ENCODE results near the gene SPINT2. TPM values are rescaled to one million over a fixed set of nuclear protein-coding genes. Genes with fewer than 3 reads are reported as not detected.

Gene SPINT2
- polyA plus RNA-seq, 1 donor (not counting 4 experiments of a cell fraction or from before 2014, with no cell fraction given), result 363 TPM

DNA sequence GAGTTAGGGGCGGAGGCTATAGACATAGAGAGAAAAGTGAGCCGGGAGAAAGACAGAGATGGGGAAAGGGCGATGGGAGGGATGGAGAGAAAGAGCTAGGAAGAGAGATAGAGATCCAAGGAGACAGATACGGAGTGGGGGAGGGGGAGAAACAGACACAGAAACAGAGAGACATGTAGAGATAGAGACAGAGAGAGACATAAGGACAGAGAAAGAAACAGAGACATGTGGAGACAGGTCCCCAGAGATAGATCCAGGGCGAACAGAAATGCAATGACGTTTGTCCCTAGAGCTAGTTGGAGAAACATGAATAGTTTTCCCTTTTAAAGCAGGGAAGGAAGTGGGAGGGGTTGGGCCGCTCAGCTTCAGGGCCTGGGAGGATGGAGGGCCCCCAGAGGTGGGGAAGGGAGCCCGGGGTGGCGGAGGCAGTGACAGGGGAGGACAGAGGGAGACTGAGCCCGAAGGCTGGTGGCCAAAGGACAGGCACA lies 12.8 kb upstream of the SPINT2 start:
- H3K27ac ChIP-seq (ENCODE audit: control insufficient read depth, insufficient read depth, low read length), result peak overlapping the region; percentile 49
- no peaks in the 10 kb centered on the region for H3K79me2 ChIP-seq (ENCODE audit: control insufficient read depth, insufficient read depth, low read length)
- H3K4me2 ChIP-seq (ENCODE audit: control insufficient read depth, extremely low read depth, insufficient read depth, low read depth, low read length), result peak overlapping the region; percentile 82
- H3K4me3 ChIP-seq (ENCODE audit: control insufficient read depth in 2 of 3, extremely low read depth in 1 of 3, insufficient read depth in 2 of 3, low read depth in 1 of 3, low read length in 3 of 3), result peak overlapping the region in 2 of 3 experiments; percentile 43 to 54
- H3K9me1 ChIP-seq (ENCODE audit: control insufficient read depth, extremely low read depth, insufficient read depth, low read length), result no peaks in the 10 kb centered on the region
- H3K27me3 ChIP-seq (ENCODE audit: control insufficient read depth, extremely low read depth, insufficient read depth, low read length), result no peaks in the 10 kb centered on the region
- TF ChIP-seq, protein P1, sequence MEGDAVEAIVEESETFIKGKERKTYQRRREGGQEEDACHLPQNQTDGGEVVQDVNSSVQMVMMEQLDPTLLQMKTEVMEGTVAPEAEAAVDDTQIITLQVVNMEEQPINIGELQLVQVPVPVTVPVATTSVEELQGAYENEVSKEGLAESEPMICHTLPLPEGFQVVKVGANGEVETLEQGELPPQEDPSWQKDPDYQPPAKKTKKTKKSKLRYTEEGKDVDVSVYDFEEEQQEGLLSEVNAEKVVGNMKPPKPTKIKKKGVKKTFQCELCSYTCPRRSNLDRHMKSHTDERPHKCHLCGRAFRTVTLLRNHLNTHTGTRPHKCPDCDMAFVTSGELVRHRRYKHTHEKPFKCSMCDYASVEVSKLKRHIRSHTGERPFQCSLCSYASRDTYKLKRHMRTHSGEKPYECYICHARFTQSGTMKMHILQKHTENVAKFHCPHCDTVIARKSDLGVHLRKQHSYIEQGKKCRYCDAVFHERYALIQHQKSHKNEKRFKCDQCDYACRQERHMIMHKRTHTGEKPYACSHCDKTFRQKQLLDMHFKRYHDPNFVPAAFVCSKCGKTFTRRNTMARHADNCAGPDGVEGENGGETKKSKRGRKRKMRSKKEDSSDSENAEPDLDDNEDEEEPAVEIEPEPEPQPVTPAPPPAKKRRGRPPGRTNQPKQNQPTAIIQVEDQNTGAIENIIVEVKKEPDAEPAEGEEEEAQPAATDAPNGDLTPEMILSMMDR (optimal IDR thresholded peaks at IDR 0.05 in 1 of 3, IDR thresholded peaks at IDR 0.05 in 1 of 3, conservative IDR thresholded peaks at IDR 0.05 in 1 of 3; ENCODE audit: extremely low read depth in 1 of 3, insufficient read depth in 2 of 3, low read length in 3 of 3), result no peak
- TF ChIP-seq EZH2 (IDR thresholded peaks at IDR 0.05; ENCODE audit: low read length), result no peak
- peak overlapping the region; percentile 67 for H3K9ac ChIP-seq (ENCODE audit: control insufficient read depth, extremely low read depth, insufficient read depth, low read length)
- H3K36me3 ChIP-seq (ENCODE audit: control insufficient read depth in 2 of 2, extremely low read depth in 1 of 2, insufficient read depth in 2 of 2, low read length in 2 of 2), result no peaks in the 10 kb centered on the region
- FAIRE-seq (peak; percentile 96), DNase-seq (ENCODE audit: low read depth, low spot score) (no peak)
- peaks cover 28% of the 10 kb centered on the region for H3K4me1 ChIP-seq (ENCODE audit: control insufficient read depth, extremely low read depth, insufficient read depth, low read length)
- dilution Hi-C loops (cut with MboI; ENCODE audit: extremely low pct_ligation_motif_present, low sequenced_read_pairs), result no loop called here
- H4K20me1 ChIP-seq (ENCODE audit: control insufficient read depth, extremely low read depth, insufficient read depth, low read length), result no peaks in the 10 kb centered on the region
- peak overlapping the region; percentile 84 for H2AFZ ChIP-seq (ENCODE audit: control insufficient read depth, low read length)
- no peaks in the 10 kb centered on the region for H3K9me3 ChIP-seq (ENCODE audit: control insufficient read depth, low read depth, low read length)

DNA sequence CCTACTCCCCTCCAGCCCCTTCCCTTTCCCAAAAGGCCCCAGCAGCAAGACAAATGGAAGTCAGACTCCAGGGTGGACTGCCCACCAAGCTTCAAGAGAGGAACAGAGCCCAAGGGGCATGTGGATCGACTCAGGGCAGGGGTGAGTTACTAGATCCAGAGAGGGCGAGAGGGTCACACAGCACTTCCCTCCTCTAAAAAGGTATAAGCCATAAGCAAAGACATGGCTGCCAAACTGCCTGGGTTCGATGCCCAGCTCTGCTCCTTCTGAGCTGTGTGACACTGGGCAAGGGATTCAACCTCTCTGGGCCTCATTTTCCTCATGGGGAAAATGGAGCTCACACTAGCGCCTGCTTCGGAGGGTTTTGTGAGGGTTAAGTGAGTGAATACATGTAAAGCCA lies 12.0 kb upstream of the SPINT2 start:
- H3K9ac ChIP-seq (ENCODE audit: control insufficient read depth, extremely low read depth, insufficient read depth, low read length), result no peak overlapping the region
- no peak for FAIRE-seq
- H3K4me1 ChIP-seq (ENCODE audit: control insufficient read depth, extremely low read depth, insufficient read depth, low read length), result peaks cover 28% of the 10 kb centered on the region

More for the DNA sequence above, 12.0 kb upstream of the SPINT2 start:
- dilution Hi-C loops (cut with MboI; ENCODE audit: extremely low pct_ligation_motif_present, low sequenced_read_pairs), result no loop called here
- no peak overlapping the region for H3K4me3 ChIP-seq (ENCODE audit: control insufficient read depth in 2 of 3, extremely low read depth in 1 of 3, insufficient read depth in 2 of 3, low read depth in 1 of 3, low read length in 3 of 3)
- no peak overlapping the region for H2AFZ ChIP-seq (ENCODE audit: control insufficient read depth, low read length)
- DNase-seq (ENCODE audit: low read depth, low spot score), result no peak
- H3K27ac ChIP-seq (ENCODE audit: control insufficient read depth, insufficient read depth, low read length), result no peak overlapping the region
- H3K9me1 ChIP-seq (ENCODE audit: control insufficient read depth, extremely low read depth, insufficient read depth, low read length), result no peaks in the 10 kb centered on the region
- no peaks in the 10 kb centered on the region for H3K36me3 ChIP-seq (ENCODE audit: control insufficient read depth in 2 of 2, extremely low read depth in 1 of 2, insufficient read depth in 2 of 2, low read length in 2 of 2)
- H3K9me3 ChIP-seq (ENCODE audit: control insufficient read depth, low read depth, low read length), result no peaks in the 10 kb centered on the region
- H3K27me3 ChIP-seq (ENCODE audit: control insufficient read depth, extremely low read depth, insufficient read depth, low read length), result no peaks in the 10 kb centered on the region
- no peaks in the 10 kb centered on the region for H3K79me2 ChIP-seq (ENCODE audit: control insufficient read depth, insufficient read depth, low read length)
- no peak for TF ChIP-seq EZH2 (IDR thresholded peaks at IDR 0.05; ENCODE audit: low read length)
- TF ChIP-seq, protein P1 (optimal IDR thresholded peaks at IDR 0.05 in 1 of 3, IDR thresholded peaks at IDR 0.05 in 1 of 3, conservative IDR thresholded peaks at IDR 0.05 in 1 of 3; ENCODE audit: extremely low read depth in 1 of 3, insufficient read depth in 2 of 3, low read length in 3 of 3), result no peak
- no peaks in the 10 kb centered on the region for H4K20me1 ChIP-seq (ENCODE audit: control insufficient read depth, extremely low read depth, insufficient read depth, low read length)
- H3K4me2 ChIP-seq (ENCODE audit: control insufficient read depth, extremely low read depth, insufficient read depth, low read depth, low read length), result no peak overlapping the region

All from keratinocyte (primary cell).